H9 (cell line): ENCODE measurements around the gene PDZK1IP1. TPM values are rescaled to one million over a fixed set of nuclear protein-coding genes. Genes with fewer than 3 reads are reported as not detected.

Experiments used
- DNase-seq: peaks from one replicate; pipeline ENCODE4 v3.0.0-alpha.2; 2017
- H2AFZ ChIP-seq: one replicate; pipeline ENCODE4 v1.6.1; 2013; ENCODE audit warnings: mild to moderate bottlenecking, low read length, control low read depth, moderate library complexity
- H2AK5ac ChIP-seq: 2 replicates; pipeline ENCODE4 v1.6.1; 2013; ENCODE audit warnings: low read length, control low read depth, mixed read lengths; ENCODE audit not compliant: insufficient read length
- H2BK120ac ChIP-seq: one replicate; pipeline ENCODE4 v1.6.1; 2013; ENCODE audit warnings: low read depth, mild to moderate bottlenecking, low read length, control low read depth, inconsistent platforms; ENCODE audit not compliant: poor library complexity, severe bottlenecking
- H2BK12ac ChIP-seq: 2 replicates; pipeline ENCODE4 v1.6.1; 2013; ENCODE audit warnings: low read length, control low read depth, mixed read lengths, low read depth; ENCODE audit not compliant: insufficient read length
- H2BK15ac ChIP-seq: 2 replicates; pipeline ENCODE4 v1.6.1; 2013; ENCODE audit warnings: low read depth, low read length, control low read depth
- H2BK20ac ChIP-seq: one replicate; pipeline ENCODE4 v1.6.1; 2013; ENCODE audit warnings: low read depth, mild to moderate bottlenecking, low read length, control low read depth, inconsistent platforms; ENCODE audit not compliant: poor library complexity, severe bottlenecking
- H2BK5ac ChIP-seq: 2 replicates; pipeline ENCODE4 v1.6.1; 2013; ENCODE audit warnings: low read length, control low read depth, mixed read lengths; ENCODE audit not compliant: insufficient read length
- H3K14ac ChIP-seq: 2 replicates; pipeline ENCODE4 v1.6.1; 2013; ENCODE audit warnings: low read length, control low read depth; ENCODE audit not compliant: insufficient read depth
- H3K18ac ChIP-seq: 2 replicates; pipeline ENCODE4 v1.6.1; 2013; ENCODE audit warnings: low read depth, mild to moderate bottlenecking, mixed read lengths, low read length, control low read depth; ENCODE audit not compliant: insufficient read length
- H3K23ac ChIP-seq: 2 replicates; pipeline ENCODE4 v1.6.1; 2013; ENCODE audit warnings: low read length, control low read depth, mixed read lengths, low read depth; ENCODE audit not compliant: insufficient read length
- H3K23me2 ChIP-seq: 2 replicates; pipeline ENCODE4 v1.6.1; 2013; ENCODE audit warnings: low read depth, mild to moderate bottlenecking, mixed read lengths, low read length, control low read depth; ENCODE audit not compliant: insufficient read length, poor library complexity, severe bottlenecking
- H3K27ac ChIP-seq: 2 replicates; pipeline ENCODE4 v1.5.1; 2013; ENCODE audit warnings: low read length, control low read depth, mixed read lengths, low read depth; ENCODE audit not compliant: insufficient read length
- H3K27me3 ChIP-seq: 2 replicates; pipeline ENCODE4 v1.6.1; 2013; ENCODE audit warnings: low read length, control low read depth, inconsistent platforms; ENCODE audit not compliant: insufficient read depth
- H3K4ac ChIP-seq: 2 replicates; pipeline ENCODE4 v1.6.1; 2013; ENCODE audit warnings: low read depth, mild to moderate bottlenecking, control low read depth, inconsistent platforms, low read length, moderate library complexity
- H3K4me1 ChIP-seq: 2 replicates; pipeline ENCODE4 v1.6.1; 2013; ENCODE audit warnings: low read length, control low read depth, inconsistent platforms; ENCODE audit not compliant: insufficient read depth
- H3K4me2 ChIP-seq: 2 replicates; pipeline ENCODE4 v1.6.1; 2013; ENCODE audit warnings: low read length, control low read depth, mixed read lengths; ENCODE audit not compliant: insufficient read length, insufficient read depth
- H3K56ac ChIP-seq: 2 replicates; pipeline ENCODE4 v1.6.1; 2013; ENCODE audit warnings: low read depth, mild to moderate bottlenecking, mixed read lengths, low read length, control low read depth; ENCODE audit not compliant: insufficient read length
- H3K79me1 ChIP-seq: 2 replicates; pipeline ENCODE4 v1.6.1; 2013; ENCODE audit warnings: low read depth, mild to moderate bottlenecking, moderate library complexity, low read length, control low read depth, inconsistent platforms; ENCODE audit not compliant: insufficient read depth, poor library complexity, severe bottlenecking
- H3K79me2 ChIP-seq: 2 replicates; pipeline ENCODE4 v1.6.1; 2013; ENCODE audit warnings: low read length, control low read depth, inconsistent platforms; ENCODE audit not compliant: insufficient read depth
- H3K9ac ChIP-seq: 2 replicates; pipeline ENCODE4 v1.6.1; 2013; ENCODE audit warnings: low read length, control low read depth, mixed read lengths; ENCODE audit not compliant: insufficient read length; ENCODE audit errors: extremely low read depth
- H3K9me3 ChIP-seq: one replicate; pipeline ENCODE4 v1.6.1; 2013; ENCODE audit warnings: low read depth, low read length, inconsistent platforms; ENCODE audit not compliant: control insufficient read depth
- H3T11ph ChIP-seq: one replicate; pipeline ENCODE4 v1.6.1; 2013; ENCODE audit warnings: mild to moderate bottlenecking, low read length, control low read depth, inconsistent platforms
- H4K20me1 ChIP-seq: one replicate; pipeline ENCODE4 v1.6.1; 2013; ENCODE audit not compliant: control insufficient read depth, insufficient read length, insufficient read depth
- H4K5ac ChIP-seq: 2 replicates; pipeline ENCODE4 v1.6.1; 2013; ENCODE audit warnings: low read depth, mild to moderate bottlenecking, mixed read lengths, low read length, control low read depth; ENCODE audit not compliant: insufficient read length
- H4K8ac ChIP-seq: replicated peaks from 2 replicates; pipeline ENCODE4 v1.6.1; 2013; ENCODE audit warnings: low read length, control low read depth, mixed read lengths, low read depth; ENCODE audit not compliant: insufficient read length
- H4K91ac ChIP-seq: 2 replicates; pipeline ENCODE4 v1.6.1; 2013; ENCODE audit warnings: low read depth, mild to moderate bottlenecking, moderate library complexity, mixed read lengths, low read length, control low read depth; ENCODE audit not compliant: insufficient read length
- H3K27ac Mint-ChIP-seq, 3 experiments: 2 replicates in 2 of 3; 3 replicates in 1 of 3; pipeline ENCODE4 v1.8.0; 2020 to 2021; ENCODE audit warnings: mixed read lengths in 3 of 3, mild to moderate bottlenecking in 1 of 3, moderate library complexity in 1 of 3
- H3K27me3 Mint-ChIP-seq: 2 replicates; pipeline ENCODE4 v1.8.0; 2021; ENCODE audit warnings: low read depth, mild to moderate bottlenecking, moderate library complexity, mixed read lengths
- H3K36me3 Mint-ChIP-seq, 3 experiments: 2 replicates in 2 of 3; 3 replicates in 1 of 3; pipeline ENCODE4 v1.8.0; 2020 to 2021; ENCODE audit warnings: low read depth in 3 of 3, mixed read lengths in 3 of 3; ENCODE audit not compliant: insufficient read depth in 1 of 3
- H3K4me1 Mint-ChIP-seq, 2 experiments: 2 replicates each; pipeline ENCODE4 v1.8.0; 2020; ENCODE audit warnings: mixed read lengths in 2 of 2
- H3K4me3 Mint-ChIP-seq, 2 experiments: 2 replicates in 1 of 2; 3 replicates in 1 of 2; pipeline ENCODE4 v1.8.0; 2020 to 2021; ENCODE audit warnings: mild to moderate bottlenecking in 2 of 2, mixed read lengths in 2 of 2, moderate library complexity in 1 of 2
- H3K9me3 Mint-ChIP-seq, 2 experiments: 2 replicates in 1 of 2; 3 replicates in 1 of 2; pipeline ENCODE4 v1.8.0; 2020; ENCODE audit warnings: mild to moderate bottlenecking in 2 of 2, mixed read lengths in 2 of 2, moderate library complexity in 1 of 2
- CTCF ChIP-seq: fragments of 200-600 bp; sonication (generic); conservative IDR thresholded peaks from 3 replicates; pipeline ENCODE4 v1.8.0; 2021; ENCODE audit warnings: antibody characterized with exemption, mild to moderate bottlenecking
- WGBS: extraction: QIAGEN DNeasy Blood & Tissue Kit; methylation state at CpG from one replicate; pipeline ENCODE4 v1.1.7; 2013; ENCODE audit warnings: missing lambda C conversion rate, low lambda C conversion rate, mixed read lengths; ENCODE audit not compliant: insufficient read length; ENCODE audit errors: extremely low coverage; 5-methylcytosine and 5-hydroxymethylcytosine counted together
- total RNA-seq: library from RNA; stranded (reverse); gene quantifications from 2 replicates; pipeline ENCODE4 v1.2.1, GENCODE V29; 2021

Gene PDZK1IP1
- total RNA-seq, 1 experiment from 2014 or later, result not detected

DNA sequence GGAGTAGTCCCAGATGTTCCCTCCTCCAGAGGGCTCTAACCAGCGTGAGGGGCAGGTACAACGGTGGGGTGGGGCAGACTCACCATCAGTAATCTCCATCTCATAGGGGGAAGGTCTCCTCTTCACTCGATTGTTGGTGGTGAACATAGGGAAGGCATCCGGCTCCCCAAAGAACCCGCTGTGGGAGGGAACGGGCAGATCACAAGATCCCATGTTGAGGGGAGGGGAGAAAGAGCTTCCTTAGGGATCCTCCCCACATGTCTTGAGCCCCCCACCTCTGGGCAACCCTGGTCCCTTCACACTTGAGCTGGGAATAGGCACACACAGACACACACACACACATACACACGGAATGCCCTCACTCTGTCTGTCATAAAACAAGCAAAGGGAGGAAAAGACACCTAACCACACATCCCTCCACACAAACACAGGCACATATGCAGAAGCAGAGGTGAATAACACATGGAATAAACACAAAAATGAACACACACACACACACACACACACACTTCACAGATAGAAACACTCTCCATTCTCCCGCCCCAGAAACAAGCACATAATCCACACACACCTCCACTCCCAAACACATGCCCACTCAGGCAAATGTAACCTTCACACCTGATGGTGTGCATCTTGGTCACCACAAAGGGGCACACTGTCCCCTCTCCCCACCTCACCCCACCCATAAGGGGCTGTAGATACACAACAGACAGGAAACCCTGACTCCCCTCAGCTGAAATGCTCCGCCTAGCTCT lies 34.3 kb upstream of the PDZK1IP1 start:
- no peak overlapping the region for H3K27ac ChIP-seq

More for the DNA sequence above, 34.3 kb upstream of the PDZK1IP1 start:
- no peak overlapping the region for H3K18ac ChIP-seq
- H3K56ac ChIP-seq, result no peak overlapping the region
- H2BK12ac ChIP-seq, result no peak overlapping the region
- no peak overlapping the region for H4K5ac ChIP-seq
- H4K8ac ChIP-seq, result no peak overlapping the region
- Mint-ChIP-seq H3K4me3 (no peak overlapping the region), H3K36me3 (no peaks in the 10 kb centered on the region), H3K27me3 (peaks cover 41% of the 10 kb centered on the region), H3K27ac (no peak overlapping the region), H3K9me3 (peaks cover 0 to 3% of the 10 kb centered on the region in 2 experiments; a peak in 2 of 5 replicates), H3K4me1 (peaks cover 10 to 21% of the 10 kb centered on the region in 2 experiments)
- peaks cover 2% of the 10 kb centered on the region for H4K20me1 ChIP-seq
- H3T11ph ChIP-seq, result no peak overlapping the region
- H3K79me1 ChIP-seq, result no peaks in the 10 kb centered on the region
- H3K27me3 ChIP-seq, result peaks cover 88% of the 10 kb centered on the region
- WGBS, result no CpG with 5 or more reads among the region's 9 CpGs
- no peak overlapping the region for H4K91ac ChIP-seq
- no peak overlapping the region for H2AFZ ChIP-seq
- H3K23me2 ChIP-seq, result peaks cover 5% of the 10 kb centered on the region
- no peak overlapping the region for H3K4ac ChIP-seq
- no peak for TF ChIP-seq CTCF
- H3K9ac ChIP-seq, result no peak overlapping the region
- H2BK20ac ChIP-seq, result no peak overlapping the region
- no peak overlapping the region for H2BK120ac ChIP-seq
- H3K4me1 ChIP-seq, result no peaks in the 10 kb centered on the region; the same call in 1 of the 2 replicates
- H3K14ac ChIP-seq, result no peak overlapping the region
- H2BK5ac ChIP-seq, result no peak overlapping the region
- no peaks in the 10 kb centered on the region for H3K79me2 ChIP-seq
- H2BK15ac ChIP-seq, result no peak overlapping the region
- H3K4me2 ChIP-seq, result no peak overlapping the region
- no peak overlapping the region for H3K23ac ChIP-seq
- no peak for DNase-seq
- H3K9me3 ChIP-seq, result no peaks in the 10 kb centered on the region
- H2AK5ac ChIP-seq, result no peak overlapping the region
